HepG2 (cell line): ENCODE results near the gene GNAS.

Experiments used
- CBFB ChIP-seq: sonication (generic); formaldehyde crosslinking; IDR thresholded peaks from 2 replicates; pipeline ENCODE4 v1.4.0; 2020; ENCODE audit warnings: missing genetic modification reagents
- HCFC1 ChIP-seq: fragments of 150-350 bp; IDR thresholded peaks from 2 replicates; pipeline ENCODE4 v1.6.1; 2014; ENCODE audit warnings: low read depth, low read length
- TGIF2 ChIP-seq: IDR thresholded peaks from 2 replicates; pipeline ENCODE4 v1.6.1; 2016; ENCODE audit warnings: control low read depth, missing compliant biosample characterization
- TF ChIP-seq, protein P1 (sequence below): sonication (generic); formaldehyde crosslinking; IDR thresholded peaks from 2 replicates; pipeline ENCODE4 v1.5.0; 2020; ENCODE audit warnings: mild to moderate bottlenecking, missing genetic modification reagents, moderate library complexity

DNA sequence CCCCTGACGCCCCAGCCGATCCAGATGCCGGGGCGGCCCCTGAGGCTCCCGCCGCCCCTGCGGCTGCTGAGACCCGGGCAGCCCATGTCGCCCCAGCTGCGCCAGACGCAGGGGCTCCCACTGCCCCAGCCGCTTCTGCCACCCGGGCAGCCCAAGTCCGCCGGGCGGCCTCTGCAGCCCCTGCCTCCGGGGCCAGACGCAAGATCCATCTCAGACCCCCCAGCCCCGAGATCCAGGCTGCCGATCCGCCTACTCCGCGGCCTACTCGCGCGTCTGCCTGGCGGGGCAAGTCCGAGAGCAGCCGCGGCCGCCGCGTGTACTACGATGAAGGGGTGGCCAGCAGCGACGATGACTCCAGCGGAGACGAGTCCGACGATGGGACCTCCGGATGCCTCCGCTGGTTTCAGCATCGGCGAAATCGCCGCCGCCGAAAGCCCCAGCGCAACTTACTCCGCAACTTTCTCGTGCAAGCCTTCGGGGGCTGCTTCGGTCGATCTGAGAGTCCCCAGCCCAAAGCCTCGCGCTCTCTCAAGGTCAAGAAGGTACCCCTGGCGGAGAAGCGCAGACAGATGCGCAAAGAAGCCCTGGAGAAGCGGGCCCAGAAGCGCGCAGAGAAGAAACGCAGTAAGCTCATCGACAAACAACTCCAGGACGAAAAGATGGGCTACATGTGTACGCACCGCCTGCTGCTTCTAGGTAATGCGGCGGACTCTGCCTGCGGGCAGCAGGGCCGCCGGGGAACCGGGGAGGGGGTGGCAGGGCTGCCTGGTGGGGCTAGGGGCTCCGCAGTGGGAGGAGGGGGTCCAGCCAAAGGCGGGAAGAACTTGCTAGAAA is 2.3 kb downstream of the GNAS start:
- TF ChIP-seq HCFC1, result no peak
- TF ChIP-seq CBFB, result no peak
- no peak for TF ChIP-seq TGIF2 (CRISPR knock-in tag)
- TF ChIP-seq, protein P1, sequence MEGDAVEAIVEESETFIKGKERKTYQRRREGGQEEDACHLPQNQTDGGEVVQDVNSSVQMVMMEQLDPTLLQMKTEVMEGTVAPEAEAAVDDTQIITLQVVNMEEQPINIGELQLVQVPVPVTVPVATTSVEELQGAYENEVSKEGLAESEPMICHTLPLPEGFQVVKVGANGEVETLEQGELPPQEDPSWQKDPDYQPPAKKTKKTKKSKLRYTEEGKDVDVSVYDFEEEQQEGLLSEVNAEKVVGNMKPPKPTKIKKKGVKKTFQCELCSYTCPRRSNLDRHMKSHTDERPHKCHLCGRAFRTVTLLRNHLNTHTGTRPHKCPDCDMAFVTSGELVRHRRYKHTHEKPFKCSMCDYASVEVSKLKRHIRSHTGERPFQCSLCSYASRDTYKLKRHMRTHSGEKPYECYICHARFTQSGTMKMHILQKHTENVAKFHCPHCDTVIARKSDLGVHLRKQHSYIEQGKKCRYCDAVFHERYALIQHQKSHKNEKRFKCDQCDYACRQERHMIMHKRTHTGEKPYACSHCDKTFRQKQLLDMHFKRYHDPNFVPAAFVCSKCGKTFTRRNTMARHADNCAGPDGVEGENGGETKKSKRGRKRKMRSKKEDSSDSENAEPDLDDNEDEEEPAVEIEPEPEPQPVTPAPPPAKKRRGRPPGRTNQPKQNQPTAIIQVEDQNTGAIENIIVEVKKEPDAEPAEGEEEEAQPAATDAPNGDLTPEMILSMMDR (CRISPR knock-in tag), result no peak
